A549 (cell line): ENCODE data around the gene SIRPA. TPM values are rescaled to one million over a fixed set of nuclear protein-coding genes. Genes with fewer than 3 reads are reported as not detected.
A peak's percentile ranks its signal among the peaks of the same experiment; 100 is the strongest.

Experiments
- ATAC-seq, 2 experiments: fragments of 200-7000 bp in 1 of 2; fragments of >200 bp in 1 of 2; cut with Nextera tagmentation in 1 of 2; cut with Tn5 transposase in 1 of 2; 3 replicates each; pipeline versions ENCODE4 v1.8.0 to v1.9.1; 2018 to 2020; ENCODE audit warnings: mild to moderate bottlenecking in 1 of 2, moderate library complexity in 1 of 2
- CTCF ChIA-PET: fragments of 300-600 bp; sonication (Branson Sonifier 250); formaldehyde crosslinking; extraction: SDS; loops from one replicate; lab custom pipeline; 2021; ENCODE audit warnings: antibody characterized with exemption, inconsistent platforms; lab: Yijun Ruan, JAX
- POLR2A ChIA-PET: fragments of 350-600 bp; formaldehyde crosslinking; extraction: SDS; loops from one replicate; lab custom pipeline; 2021; ENCODE audit warnings: antibody characterized with exemption, inconsistent platforms; lab: Yijun Ruan, JAX
- DNase-seq, 2 experiments: peaks; one replicate each; pipeline versions ENCODE4 v3.0.0 to v3.0.0-alpha.2; 2011 to 2016; ENCODE audit warnings: low read depth in 1 of 2, low spot score in 1 of 2
- FAIRE-seq: peaks from 2 replicates; lab custom pipeline; 2011; peaks lifted over from hg19 to GRCh38; lab: Jason Lieb, UNC
- H3K27ac ChIP-seq, 2 experiments: fragments of >200 bp; sonication (Bioruptor Twin); formaldehyde crosslinking; 3 replicates each; pipeline ENCODE4 v1.5.1; 2016 to 2017
- H3K4me1 ChIP-seq: fragments of >200 bp; sonication (Bioruptor Twin); formaldehyde crosslinking; 3 replicates; pipeline ENCODE4 v1.6.1; 2016
- H3K4me2 ChIP-seq: fragments of >200 bp; sonication (Bioruptor Twin); formaldehyde crosslinking; 3 replicates; pipeline ENCODE4 v1.6.1; 2016
- H3K4me3 ChIP-seq: fragments of >200 bp; sonication (Bioruptor Twin); formaldehyde crosslinking; 3 replicates; pipeline ENCODE4 v1.5.1; 2016
- H3K9me3 ChIP-seq: fragments of >200 bp; sonication (Bioruptor Twin); formaldehyde crosslinking; 3 replicates; pipeline ENCODE4 v1.6.1; 2016
- ATOH8 ChIP-seq: fragments of 250-450 bp; sonication (Bioruptor Pico); IDR thresholded peaks from 2 replicates; pipeline ENCODE4 v1.5.0; 2020; ENCODE audit warnings: low read depth, mild to moderate bottlenecking, moderate library complexity
- CBX2 ChIP-seq: fragments of 200-600 bp; sonication (generic); IDR thresholded peaks from 2 replicates; pipeline ENCODE4 v1.6.1; 2016; ENCODE audit warnings: low read depth, mild to moderate bottlenecking, borderline replicate concordance
- CEBPB ChIP-seq, 2 experiments: fragments of >200 bp in 1 of 2; sonication (Bioruptor Twin) in 1 of 2; formaldehyde crosslinking in 1 of 2; IDR thresholded peaks; 2 replicates each; pipeline ENCODE4 v1.6.1; 2012 to 2016
- CHD2 ChIP-seq: fragments of 150-350 bp; IDR thresholded peaks from 2 replicates; pipeline ENCODE4 v1.6.1; 2014; ENCODE audit warnings: low read length; ENCODE audit not compliant: partially characterized antibody
- CTCF ChIP-seq: fragments of >200 bp; sonication (Bioruptor Twin); formaldehyde crosslinking; IDR thresholded peaks from 3 replicates; pipeline ENCODE4 v1.5.1; 2016
- FOXS1 ChIP-seq: fragments of 250-450 bp; sonication (Bioruptor Pico); IDR thresholded peaks from 2 replicates; pipeline ENCODE4 v1.5.0; 2020; ENCODE audit warnings: mild to moderate bottlenecking, moderate library complexity
- HMGXB4 ChIP-seq: fragments of 250-450 bp; sonication (Bioruptor Pico); IDR thresholded peaks from 2 replicates; pipeline ENCODE4 v1.5.0; 2021; ENCODE audit warnings: mild to moderate bottlenecking, moderate library complexity, borderline replicate concordance
- HOXA7 ChIP-seq: fragments of 250-450 bp; sonication (Bioruptor Pico); IDR thresholded peaks from 2 replicates; pipeline ENCODE4 v1.5.0; 2020; ENCODE audit warnings: mild to moderate bottlenecking, moderate library complexity
- JUNB ChIP-seq: fragments of >200 bp; sonication (Bioruptor Twin); formaldehyde crosslinking; IDR thresholded peaks from 2 replicates; pipeline ENCODE4 v1.6.1; 2016
- KDM1A ChIP-seq: fragments of 200-600 bp; sonication (generic); IDR thresholded peaks from 2 replicates; pipeline ENCODE4 v1.6.1; 2016; ENCODE audit warnings: low read depth, mild to moderate bottlenecking
- KDM5A ChIP-seq: fragments of 200-600 bp; sonication (generic); IDR thresholded peaks from 2 replicates; pipeline ENCODE4 v1.6.1; 2016; ENCODE audit warnings: antibody characterized with exemption, mild to moderate bottlenecking
- MAX ChIP-seq: IDR thresholded peaks from 2 replicates; pipeline ENCODE4 v1.6.1; 2012
- NFE2L2 ChIP-seq: fragments of 150-350 bp; conservative IDR thresholded peaks from 2 replicates; pipeline ENCODE4 v1.6.1; 2014; ENCODE audit warnings: low read length
- PBX3 ChIP-seq: IDR thresholded peaks from 2 replicates; pipeline ENCODE4 v1.6.1; 2012
- POLR2AphosphoS2 ChIP-seq: conservative IDR thresholded peaks from 2 replicates; pipeline ENCODE4 v1.6.1; 2012; ENCODE audit warnings: low read length, improper control_type of control experiment, inconsistent platforms
- RAD21 ChIP-seq, 2 experiments: fragments of >200 bp in 1 of 2; sonication (Bioruptor Twin) in 1 of 2; formaldehyde crosslinking in 1 of 2; IDR thresholded peaks in 1 of 2; conservative IDR thresholded peaks in 1 of 2; 2 replicates in 1 of 2; 3 replicates in 1 of 2; pipeline ENCODE4 v1.6.1; 2012 to 2018; ENCODE audit warnings: inconsistent platforms in 1 of 2
- RFX5 ChIP-seq: fragments of 450-650 bp; IDR thresholded peaks from 2 replicates; pipeline ENCODE4 v1.7.1; 2014; ENCODE audit warnings: antibody characterized with exemption, mild to moderate bottlenecking, moderate library complexity
- SREBF2 ChIP-seq: fragments of 450-650 bp; IDR thresholded peaks from 2 replicates; pipeline ENCODE4 v1.6.1; 2014; ENCODE audit warnings: mild to moderate bottlenecking, moderate library complexity
- ZNF302 ChIP-seq: fragments of 250-450 bp; sonication (Bioruptor Pico); IDR thresholded peaks from 2 replicates; pipeline ENCODE4 v1.9.0; 2021; ENCODE audit warnings: inconsistent platforms, mild to moderate bottlenecking, moderate library complexity
- WGBS: methylation state at CpG from one replicate; pipeline ENCODE4 v1.1.6; 2017; ENCODE audit errors: missing lambda C conversion rate; 5-methylcytosine and 5-hydroxymethylcytosine counted together
- polyA plus RNA-seq, 4 experiments: library from polyadenylated mRNA; depleted of rRNA in 3 of 4; stranded (reverse); fragments of >200 nt; fragmentation: RNase III in 1 of 4; extraction: RNeasy Plus Mini Kit Qiagen cat#74134 plus additional on column Dnase treatment in 1 of 4; gene quantifications; 2 replicates in 3 of 4; 3 replicates in 1 of 4; pipeline ENCODE4 v1.2.3, GENCODE V29; 2011 to 2017

The SIRPA gene
- polyA plus RNA-seq, 2 of the 4 experiments (the other 2 are of a cell fraction) = 12.8 to 21.6 TPM

- POLR2A ChIA-PET = interaction anchor here (1.2 kb wide), 1 partner anchor 131 kb away, joined by 3 read pairs; no protein-coding TSS in a partner anchor
- ATAC-seq = no peak
- peak; percentile 46 for FAIRE-seq
- WGBS = 42% methylated on average over 5 of the region's 5 CpGs
- no peak for TF ChIP-seq POLR2AphosphoS2
- no peak for TF ChIP-seq HOXA7 (CRISPR knock-in tag)
- no peak for TF ChIP-seq CBX2
- no peak for TF ChIP-seq SREBF2
- no peak for TF ChIP-seq RAD21 (conservative IDR thresholded peaks at IDR 0.05 in 1 of 2, IDR thresholded peaks at IDR 0.05 in 1 of 2)
- no peak for TF ChIP-seq JUNB
- no peak for TF ChIP-seq CTCF
- TF ChIP-seq ZNF302 (CRISPR knock-in tag) = no peak
- TF ChIP-seq KDM1A = no peak
- no peak for TF ChIP-seq CHD2
- no peak for TF ChIP-seq PBX3
- TF ChIP-seq MAX = no peak
- no peak for TF ChIP-seq KDM5A
- no peak for TF ChIP-seq CEBPB (IDR thresholded peaks at IDR 0.05)
- Histone ChIP-seq H3K4me1 (no peaks in the 10 kb centered on the region), H3K27ac (no peak overlapping the region), H3K4me2 (no peak overlapping the region), H3K9me3 (no peaks in the 10 kb centered on the region), H3K4me3 (no peak overlapping the region)
- no peak for DNase-seq
- CTCF ChIA-PET = interaction anchor here (0.5 to 2.1 kb wide), 8 partner anchors 10 to 235 kb away, joined by 3 to 7 read pairs (median 6); no protein-coding TSS in a partner anchor
Observed at GRCh38 chr20:1971893-1972586, 76.8 kb downstream of the SIRPA start.

- H3K27ac ChIP-seq = no peak overlapping the region
- H3K9me3 ChIP-seq = no peaks in the 10 kb centered on the region
- no peak overlapping the region for H3K4me2 ChIP-seq
- no peak overlapping the region for H3K4me3 ChIP-seq
- TF ChIP-seq CHD2 (no peak), KDM1A (no peak), NFE2L2 (no peak), ATOH8 (CRISPR knock-in tag) (no peak)
- TF ChIP-seq, all 56 proteins: peak for 0
- CTCF ChIA-PET = interaction anchor here (0.9 to 2.9 kb wide), 8 partner anchors 9 to 209 kb away, joined by 3 to 22 read pairs (median 4); no protein-coding TSS in a partner anchor
- POLR2A ChIA-PET = no interaction called here
- ATAC-seq (no peak), DNase-seq (no peak), FAIRE-seq (no peak)
- WGBS = 20% methylated on average over 15 of the region's 15 CpGs
- H3K4me1 ChIP-seq = no peaks in the 10 kb centered on the region
Observed at GRCh38 chr20:1973601-1974440, 78.6 kb downstream of the SIRPA start.

GRCh38 chr20:1975291-1975690 is 80.1 kb downstream of the SIRPA start:
- H3K4me1 ChIP-seq = no peaks in the 10 kb centered on the region
- H3K4me3 ChIP-seq = no peak overlapping the region
- no peak for DNase-seq
- WGBS = 62% methylated on average over 11 of the region's 11 CpGs
- TF ChIP-seq HMGXB4 (CRISPR knock-in tag) (no peak), FOXS1 (CRISPR knock-in tag) (no peak), RFX5 (no peak)
- TF ChIP-seq, all 56 proteins: peak for 0
- H3K9me3 ChIP-seq = no peaks in the 10 kb centered on the region
- ATAC-seq = no peak
- ChIA-PET CTCF (interaction anchor here (0.6 to 2.9 kb wide), 6 partner anchors 11 to 234 kb away, joined by 3 to 22 read pairs (median 3); no protein-coding TSS in a partner anchor), POLR2A (no interaction called here)
- no peak overlapping the region for H3K27ac ChIP-seq
- FAIRE-seq = no peak
- H3K4me2 ChIP-seq = no peak overlapping the region
